T-helper 22 cell (primary cell): ENCODE data around the gene HTRA3.

Experiments
- DNase-seq: peaks from one replicate; pipeline ENCODE4 v3.0.0-alpha.2; 2020; ENCODE audit warnings: low read depth

The HTRA3 gene

DNA sequence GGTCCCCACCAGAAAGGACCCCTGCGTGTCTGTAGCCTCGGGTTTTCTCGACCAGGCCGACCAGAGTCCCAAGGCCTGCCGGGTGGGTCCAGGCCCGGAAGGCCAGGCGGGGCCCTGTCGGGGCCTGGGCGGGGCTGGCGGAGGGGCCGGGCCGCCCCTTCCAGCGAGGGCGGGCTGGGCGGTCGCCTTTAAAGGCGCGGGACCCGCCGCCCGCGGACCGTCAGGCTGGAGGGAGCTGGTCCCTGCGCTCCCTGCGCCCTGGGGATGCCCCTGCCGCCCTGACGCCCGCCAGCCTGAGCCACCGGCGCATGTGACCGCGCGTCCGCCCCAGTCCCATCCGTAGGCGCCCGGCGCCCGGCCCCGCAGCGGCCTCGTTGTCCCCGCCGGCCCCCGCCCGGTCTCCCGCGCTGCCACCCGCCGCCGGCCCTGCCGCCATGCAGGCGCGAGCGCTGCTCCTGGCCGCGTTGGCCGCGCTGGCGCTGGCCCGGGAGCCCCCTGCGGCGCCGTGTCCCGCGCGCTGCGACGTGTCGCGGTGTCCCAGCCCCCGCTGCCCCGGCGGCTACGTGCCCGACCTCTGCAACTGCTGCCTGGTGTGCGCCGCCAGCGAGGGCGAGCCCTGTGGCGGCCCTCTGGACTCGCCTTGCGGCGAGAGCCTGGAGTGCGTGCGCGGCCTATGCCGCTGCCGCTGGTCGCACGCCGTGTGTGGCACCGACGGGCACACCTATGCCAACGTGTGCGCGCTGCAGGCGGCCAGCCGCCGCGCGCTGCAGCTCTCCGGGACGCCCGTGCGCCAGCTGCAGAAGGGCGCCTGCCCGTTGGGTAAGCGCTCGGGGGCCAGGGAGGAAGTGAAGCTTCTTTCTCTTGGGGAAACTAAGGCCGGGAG is at the start of gene HTRA3:
TSS of gene HTRA3 (plus strand) at position 220 of the 883 bp plus-strand sequence. CDS start at position 435, 215 bp downstream.
- DNase-seq, result no peak

DNA sequence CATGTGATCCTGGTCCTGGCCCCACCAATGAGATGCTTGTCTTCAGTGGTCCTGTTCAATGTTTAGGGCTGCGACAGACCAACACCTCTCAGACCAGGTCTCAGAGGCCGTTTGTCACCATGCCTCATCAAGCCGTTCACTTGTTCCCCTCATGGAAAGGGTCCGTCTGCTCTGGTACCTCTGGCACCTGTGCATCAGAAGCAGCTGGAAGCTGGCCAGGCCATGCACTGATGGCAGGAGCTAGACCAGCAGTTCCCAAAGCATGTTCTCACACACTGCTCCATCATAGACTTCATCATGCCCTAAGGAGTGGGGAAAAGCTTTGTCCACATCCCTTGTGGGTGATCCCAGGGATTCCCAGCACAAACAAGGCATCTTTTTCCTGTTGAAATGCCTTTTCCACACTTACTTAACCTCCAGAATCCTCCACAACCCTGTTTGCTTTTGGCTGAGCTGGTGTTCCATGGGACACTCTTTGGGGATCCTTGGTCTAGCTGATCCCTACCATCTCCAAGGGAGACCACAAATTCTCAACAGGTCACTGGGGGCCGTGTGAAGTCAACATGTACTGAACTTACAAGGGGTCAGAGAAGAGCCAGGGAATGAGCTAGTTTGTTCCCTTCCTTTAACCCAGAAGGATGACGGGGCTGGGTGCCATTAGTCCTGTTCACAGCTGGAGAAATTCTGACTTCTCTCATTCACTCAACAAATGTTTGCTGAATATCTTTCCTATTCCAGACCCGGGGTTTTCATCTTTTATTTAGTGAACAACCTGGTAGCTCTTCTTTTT is 48.7 kb upstream of the HTRA3 start:
- DNase-seq, result no peak

DNA sequence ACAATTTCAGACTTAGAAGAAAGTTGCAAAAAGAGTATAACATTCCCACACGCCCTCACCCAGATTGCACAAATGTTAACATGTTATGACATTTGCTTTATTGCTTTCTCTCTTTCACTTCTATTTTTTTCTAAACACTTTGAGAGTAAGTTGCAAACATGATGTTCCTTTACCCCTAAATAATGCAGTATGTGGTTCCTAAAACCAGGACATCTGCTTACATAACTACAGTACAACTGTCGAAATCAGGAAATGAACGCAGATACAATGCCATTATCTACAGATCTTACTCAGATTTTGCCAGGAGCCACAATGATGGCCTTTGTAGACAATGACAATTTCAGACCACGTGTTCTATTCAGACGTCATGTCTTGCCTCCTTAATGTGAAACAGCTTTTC is 48.1 kb upstream of the HTRA3 start:
- DNase-seq, result peak; percentile 39

DNA sequence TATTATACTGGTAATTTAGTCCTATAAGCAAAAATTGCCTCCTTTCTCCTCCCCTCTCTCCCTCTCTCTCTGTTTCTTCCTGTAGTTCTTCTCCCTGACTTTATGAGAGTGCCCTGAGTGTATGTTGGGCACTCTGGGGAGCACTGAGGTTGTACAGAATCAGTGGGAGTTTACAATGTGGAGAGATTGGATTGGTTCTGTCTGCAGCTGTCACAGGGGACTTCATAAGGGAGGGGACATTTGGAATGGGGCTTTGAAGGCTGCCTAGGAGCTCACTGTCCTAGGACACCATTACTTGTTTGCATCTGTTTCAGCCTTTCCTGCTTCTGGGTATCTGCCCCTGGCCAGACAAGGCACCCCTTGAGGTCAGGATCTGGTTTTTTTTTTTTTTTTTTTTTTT is 47.6 kb upstream of the HTRA3 start:
- no peak for DNase-seq

DNA sequence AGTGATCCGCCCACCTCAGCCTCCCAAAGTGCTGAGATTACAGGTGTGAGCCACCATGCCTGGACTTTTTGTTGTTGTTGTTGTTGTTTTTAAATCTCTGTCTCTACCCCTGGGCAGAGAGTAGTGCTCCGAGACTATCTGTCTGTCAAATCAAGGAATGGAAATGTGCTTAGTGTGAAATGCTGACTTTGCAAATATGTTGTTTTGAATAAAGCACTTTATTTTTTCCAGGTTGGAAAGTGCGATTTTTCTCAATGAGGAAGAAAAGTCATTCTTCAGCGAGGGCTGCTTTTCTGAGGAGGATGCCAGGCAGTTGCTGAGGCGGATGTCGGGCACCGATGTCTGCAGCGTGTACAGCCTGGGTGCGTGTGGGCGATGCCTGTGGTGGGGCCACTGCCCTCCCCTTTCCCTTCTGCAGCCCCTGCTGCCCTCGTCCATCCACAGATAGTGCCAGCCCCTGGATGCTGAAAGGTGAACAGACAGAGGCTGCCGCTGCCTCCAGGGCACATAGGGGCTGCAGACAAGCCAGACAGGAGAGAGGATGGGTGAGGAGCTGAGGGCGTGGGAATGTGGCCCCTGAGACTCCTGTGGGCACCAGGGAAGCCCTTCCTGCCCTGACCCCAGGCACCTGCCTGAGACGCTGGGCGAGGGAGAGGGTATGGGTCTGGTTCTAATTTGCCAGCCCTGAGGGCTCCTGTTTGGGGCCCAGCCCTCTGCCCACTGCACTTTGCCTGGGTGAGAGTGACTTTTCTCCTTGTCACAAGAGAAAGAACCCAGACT is 46.8 kb upstream of the HTRA3 start:
- no peak for DNase-seq

DNA sequence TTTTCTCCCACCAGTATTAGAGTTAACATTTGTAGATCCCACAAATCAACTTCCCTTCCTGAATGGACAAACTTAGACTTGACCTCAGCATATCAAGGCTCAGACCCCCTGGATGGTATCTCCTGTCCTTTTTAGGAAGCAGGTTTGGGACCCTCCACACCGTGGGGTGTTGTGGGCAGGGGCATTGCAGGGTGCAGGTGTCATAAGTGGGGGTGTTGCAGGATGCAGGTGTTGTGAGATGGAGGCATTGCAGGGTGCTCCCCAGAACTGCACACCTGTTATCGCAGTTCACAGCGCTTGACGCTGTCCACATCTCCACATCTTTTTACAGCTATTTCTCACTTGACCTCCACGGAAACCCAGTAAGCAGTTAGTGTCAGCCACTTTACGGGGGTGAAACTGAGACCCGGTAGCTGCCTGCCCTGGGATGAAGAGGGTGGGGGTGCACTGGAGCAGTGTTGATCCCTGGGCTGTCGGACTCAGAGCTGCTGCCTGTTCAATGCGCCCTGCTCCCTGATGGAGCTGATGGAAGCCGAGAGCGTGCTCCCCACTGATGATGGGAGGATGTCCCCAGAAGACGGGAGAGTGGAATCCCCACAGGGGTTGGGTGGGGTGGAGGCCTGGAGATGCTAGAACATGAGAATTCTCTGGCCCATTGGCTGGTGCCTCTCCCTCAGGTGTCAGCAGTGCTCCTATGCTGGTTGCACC is 45.1 kb upstream of the HTRA3 start:
- DNase-seq, result no peak

DNA sequence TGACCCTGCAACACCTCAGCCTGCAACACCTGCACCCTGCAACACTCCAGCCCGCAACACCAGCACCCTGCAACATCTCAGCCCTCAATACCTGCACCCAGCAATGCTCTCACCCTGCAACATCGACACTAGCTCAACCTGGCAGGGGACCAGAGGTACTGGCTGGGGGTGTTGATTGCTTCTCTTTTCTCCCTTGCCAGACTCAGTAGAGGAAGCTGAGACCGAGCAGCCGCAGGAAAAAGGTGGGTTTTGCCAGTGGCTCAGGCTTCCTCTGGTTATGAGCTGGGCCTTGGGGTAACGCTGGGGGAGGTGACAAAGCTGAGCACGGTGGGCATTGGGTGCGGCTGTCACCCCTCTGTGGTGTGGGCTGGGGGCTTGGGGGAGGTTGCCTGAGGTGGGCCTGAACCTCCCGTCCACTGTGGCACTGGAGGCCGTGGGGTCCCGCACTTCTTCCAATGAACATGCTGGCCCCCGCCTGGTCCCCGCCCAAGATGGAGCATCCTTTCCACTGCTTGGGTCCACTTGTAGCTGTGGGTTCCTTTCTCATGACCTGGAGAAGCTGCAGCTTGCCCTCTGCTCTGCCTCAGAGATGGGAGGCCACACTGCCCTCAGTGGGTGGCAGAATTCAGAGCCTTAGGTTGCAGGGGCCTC is 44.5 kb upstream of the HTRA3 start:
- no peak for DNase-seq

DNA sequence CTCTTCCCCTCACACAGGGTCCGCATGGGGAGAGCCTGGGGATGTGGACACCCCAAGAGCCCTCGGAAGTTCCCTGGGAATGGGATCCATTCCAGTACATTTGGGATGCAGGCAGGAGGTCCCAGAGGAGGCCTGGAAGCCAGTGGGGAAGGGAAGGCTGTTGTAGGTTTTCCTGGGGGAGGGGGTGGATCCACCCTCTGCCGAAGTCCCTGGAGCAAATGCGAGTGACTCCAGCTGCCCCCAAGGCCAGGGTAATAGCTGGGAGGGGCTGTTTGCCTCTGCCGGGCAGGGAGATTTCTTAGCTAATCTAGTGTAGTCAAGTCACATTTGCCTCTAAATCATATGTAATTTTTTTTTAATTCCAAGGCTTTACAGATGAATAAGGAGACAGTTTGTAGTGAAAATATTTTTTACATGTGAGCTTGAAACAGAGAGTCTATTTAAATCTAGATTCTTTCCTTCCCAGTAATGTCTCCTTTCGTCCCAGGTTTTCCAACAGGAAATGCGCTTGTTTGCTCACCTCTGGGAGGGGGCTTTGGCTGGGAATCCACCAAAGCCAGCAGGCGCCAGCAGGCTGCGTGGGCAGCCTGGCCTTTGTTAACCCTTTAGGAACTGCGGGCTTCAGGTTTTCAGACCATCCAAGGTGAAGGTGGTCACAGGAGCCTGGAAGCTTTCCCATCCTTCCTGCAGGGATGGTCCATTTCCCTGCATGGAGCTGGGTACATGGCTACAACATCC is 43.7 kb upstream of the HTRA3 start:
- no peak for DNase-seq

DNA sequence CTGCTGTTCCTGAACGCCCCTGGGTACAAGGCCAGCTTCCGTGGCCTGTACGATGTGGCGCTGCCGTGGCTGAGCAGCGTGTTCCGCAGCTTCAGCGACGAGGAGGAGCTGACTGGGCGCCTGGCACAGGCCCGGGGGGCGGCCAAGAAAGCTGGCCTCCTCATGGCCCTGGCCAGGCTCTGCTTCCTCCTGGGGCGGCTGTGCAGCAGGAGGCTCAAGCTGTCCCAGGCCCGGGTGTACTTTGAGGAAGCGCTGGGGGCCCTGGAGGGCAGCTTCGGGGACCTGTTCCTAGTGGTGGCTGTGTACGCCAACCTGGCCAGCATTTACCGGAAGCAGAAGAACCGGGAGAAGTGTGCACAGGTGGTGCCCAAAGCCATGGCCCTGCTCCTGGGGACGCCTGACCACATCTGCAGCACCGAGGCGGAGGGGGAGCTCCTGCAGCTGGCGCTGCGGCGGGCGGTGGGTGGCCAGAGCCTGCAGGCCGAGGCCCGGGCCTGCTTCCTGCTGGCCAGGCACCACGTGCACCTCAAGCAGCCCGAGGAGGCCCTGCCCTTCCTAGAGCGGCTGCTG is 42.3 kb upstream of the HTRA3 start:
- DNase-seq, result no peak

DNA sequence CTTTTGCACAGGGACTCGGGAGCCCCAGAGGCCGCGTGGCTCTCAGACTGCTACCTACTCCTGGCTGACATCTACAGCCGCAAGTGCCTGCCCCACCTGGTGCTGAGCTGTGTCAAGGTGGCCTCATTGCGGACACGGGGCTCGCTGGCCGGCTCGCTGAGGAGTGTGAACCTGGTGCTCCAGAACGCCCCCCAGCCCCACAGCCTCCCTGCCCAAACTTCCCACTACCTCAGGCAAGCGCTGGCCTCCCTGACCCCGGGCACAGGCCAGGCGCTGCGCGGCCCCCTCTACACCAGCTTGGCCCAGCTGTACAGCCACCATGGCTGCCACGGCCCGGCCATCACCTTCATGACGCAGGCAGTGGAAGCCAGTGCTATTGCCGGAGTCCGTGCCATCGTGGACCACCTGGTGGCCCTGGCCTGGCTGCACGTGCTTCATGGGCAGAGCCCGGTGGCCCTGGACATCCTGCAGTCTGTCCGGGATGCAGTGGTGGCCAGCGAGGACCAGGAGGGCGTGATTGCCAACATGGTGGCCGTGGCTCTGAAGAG is 41.7 kb upstream of the HTRA3 start:
- no peak for DNase-seq

DNA sequence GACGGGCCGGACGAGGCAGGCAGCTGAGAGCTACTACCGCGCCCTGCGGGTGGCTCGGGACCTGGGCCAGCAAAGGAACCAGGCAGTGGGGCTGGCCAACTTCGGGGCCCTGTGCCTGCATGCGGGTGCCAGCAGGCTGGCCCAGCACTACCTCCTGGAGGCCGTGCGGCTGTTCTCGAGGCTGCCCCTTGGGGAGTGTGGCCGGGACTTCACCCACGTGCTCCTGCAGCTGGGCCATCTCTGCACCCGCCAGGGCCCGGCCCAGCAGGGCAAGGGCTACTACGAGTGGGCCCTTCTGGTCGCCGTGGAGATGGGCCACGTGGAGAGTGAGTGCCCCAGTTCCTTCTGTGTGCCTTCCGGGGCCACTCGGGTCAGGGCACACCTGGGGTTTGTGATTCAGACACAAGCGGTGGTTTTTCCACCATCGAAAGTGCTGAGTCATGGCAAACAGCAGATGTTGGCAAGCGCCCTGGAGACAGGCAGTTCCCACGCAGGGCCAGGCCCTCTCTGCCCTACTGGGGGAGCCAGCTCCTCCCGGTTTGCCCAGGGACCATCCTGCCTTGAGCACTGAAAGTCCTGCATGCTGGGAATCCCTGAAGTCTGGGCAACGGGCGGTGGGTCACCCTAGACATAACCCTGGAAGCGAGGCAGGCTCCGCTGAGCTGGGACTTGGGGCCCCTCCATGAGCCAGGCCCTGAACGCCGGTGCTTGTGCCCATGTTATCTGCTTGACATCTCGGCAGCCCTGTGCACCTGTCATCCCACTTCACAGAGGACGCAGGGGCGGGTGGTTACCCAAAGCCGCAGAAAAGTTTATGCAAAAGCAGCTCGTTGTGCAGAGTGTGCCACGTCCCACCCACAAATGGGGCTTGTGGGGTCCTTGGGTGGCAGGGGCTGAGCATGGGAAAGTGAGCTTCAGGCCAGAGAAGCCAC is 41.0 kb upstream of the HTRA3 start:
- peak; percentile 74 for DNase-seq

DNA sequence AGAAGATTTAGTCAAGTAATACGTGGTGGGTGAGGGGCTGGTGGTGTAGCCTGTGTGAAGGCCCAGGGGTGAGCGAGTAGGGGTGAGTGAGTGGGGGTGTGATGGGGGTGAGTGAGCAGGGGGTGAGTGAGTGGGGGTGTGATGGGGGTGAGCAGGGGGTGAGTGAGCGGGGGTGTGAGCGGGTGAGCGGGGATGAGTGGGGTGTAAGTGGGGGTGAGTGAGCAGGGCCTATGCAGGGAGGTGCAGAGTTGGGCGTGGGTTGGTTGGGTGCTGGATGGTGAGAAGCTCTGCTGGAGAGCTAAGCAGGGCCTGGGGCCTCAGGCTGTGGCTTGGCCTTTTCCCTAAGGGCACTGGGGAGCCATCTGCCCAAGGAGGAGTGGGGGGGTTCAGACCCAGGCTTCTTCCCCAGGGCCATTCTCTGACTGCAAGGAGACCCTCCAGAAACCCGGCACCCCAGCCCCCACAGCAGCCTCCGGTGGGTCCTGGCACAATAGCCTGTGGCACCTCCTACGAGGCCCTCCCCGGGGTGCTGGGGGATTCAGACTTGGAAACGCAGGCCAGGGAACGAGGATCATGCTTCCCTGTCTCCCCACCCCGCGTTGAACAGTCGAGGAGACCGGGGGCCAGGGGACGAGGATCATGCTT is 40.1 kb upstream of the HTRA3 start:
- no peak for DNase-seq

DNA sequence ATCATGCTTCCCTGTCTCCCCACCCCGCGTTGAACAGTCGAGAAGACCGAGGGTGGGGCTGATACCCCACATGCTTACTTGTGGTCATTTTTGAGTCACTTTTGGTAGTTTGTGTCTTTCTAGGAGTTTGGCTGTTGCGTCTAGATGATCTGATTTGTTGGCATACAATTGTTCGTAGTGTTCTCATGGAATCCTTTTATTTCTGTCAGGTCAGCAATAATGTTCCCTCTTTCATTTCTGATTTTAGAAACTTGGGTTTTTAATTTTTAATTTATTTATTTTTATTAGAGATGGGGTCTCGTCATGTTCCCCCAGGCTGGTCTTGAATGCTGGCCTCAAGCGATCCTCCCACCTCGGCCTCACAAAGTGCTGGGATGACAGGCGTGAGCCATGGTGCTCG is 39.5 kb upstream of the HTRA3 start:
- no peak for DNase-seq

DNA sequence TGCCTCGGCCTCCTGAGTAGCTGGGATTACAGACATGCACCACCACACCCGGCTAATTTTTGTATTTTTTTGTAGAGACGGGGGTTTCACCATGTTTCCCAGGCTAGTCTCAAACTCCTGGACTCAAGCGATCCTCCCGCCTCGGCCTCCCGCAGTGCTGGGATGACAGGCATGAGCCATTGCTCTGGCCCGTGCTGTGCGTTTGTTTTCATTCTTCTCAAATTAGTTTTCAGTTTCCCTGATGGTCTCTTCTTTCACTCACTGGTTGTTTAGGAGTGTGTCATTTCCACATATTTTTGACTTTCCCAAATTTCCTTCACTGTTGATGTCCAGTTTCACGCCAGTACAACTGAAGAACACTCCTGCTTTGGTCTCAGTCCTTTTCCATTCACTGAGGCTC is 38.7 kb upstream of the HTRA3 start:
- DNase-seq, result no peak

DNA sequence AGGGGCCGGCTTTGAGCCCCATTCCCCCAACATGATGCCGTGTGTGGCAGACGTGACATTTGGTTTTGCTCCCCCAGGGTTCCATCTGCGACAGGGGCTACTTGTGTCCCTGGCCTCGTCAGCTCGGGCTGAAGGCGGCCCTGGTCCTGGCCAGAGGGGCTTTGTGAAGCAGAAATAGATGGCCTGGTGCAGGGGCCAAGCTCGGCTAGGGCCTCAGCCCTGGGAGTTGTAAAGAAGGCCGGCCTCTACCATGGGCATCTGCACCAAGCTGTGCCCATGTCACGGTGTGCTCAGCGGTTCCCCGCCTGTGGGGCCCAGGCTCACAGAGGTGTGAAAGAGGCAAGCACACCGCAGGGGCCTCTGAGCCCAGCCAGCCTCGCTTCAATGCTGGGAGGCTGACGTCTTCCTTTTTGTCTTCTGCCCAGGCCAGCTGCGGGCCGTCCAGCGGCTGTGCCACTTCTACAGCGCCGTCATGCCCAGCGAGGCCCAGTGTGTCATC is 38.0 kb upstream of the HTRA3 start:
- no peak for DNase-seq

DNA sequence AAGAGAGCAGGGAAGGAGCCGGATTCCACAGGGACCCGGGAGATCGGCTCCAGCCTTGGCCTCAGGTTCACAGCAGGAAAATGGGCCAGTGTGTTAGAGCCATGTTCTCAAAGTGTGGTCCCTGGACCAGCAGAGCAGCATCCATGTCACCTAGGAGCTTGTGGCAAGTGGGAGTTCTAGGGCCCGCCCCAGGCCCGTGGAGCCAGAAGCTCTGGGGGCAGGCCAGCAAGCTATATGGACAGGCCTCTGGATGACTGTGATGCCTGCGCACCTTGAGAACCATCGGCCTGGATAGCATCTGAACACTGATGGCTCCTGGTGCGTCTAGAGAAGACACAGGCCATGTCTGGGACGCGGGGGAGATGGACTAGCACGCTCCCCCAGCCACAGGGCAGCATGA is 36.8 kb upstream of the HTRA3 start:
- DNase-seq, result no peak

DNA sequence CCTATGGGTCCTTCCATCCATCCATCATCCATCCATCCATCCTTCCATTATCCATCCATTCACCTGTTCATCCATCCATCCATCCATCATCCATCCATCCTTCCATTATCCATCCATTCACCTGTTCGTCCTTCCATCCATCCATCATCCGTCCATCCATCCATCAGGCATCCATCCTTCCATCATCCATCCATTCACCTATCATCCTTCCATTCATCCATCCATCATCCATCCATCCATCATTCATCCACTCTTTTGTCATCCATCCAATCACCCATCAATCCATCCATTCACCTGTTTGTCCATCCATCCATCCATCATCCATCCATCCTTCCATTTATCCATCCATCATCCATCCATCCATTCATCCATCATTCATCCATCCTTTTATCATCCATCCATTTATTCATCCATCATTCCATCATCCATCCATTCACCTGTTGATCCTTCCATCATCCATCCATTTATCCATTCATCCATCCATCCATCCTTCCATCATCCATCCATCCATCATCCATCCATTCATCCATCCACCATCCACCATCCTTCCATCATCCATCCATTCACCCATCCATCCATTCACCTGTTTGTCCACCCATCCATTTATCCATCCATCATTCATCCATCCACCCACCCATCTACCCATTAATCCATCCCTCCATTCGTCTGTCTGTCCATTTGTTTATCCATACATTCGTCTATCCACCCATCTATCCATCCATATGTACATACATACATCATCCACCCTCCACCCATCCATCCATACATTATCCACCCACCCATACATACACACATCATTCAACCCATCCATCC is 35.7 kb upstream of the HTRA3 start:
- no peak for DNase-seq
